ENCODE results near the gene SLC6A6. TPM values are rescaled to one million over a fixed set of nuclear protein-coding genes. Genes with fewer than 3 reads are reported as not detected.

The SLC6A6 gene
- total and polyA plus RNA-seq, 2 experiments from 2014 or later = 30.7 to 58.9 TPM

DNA sequence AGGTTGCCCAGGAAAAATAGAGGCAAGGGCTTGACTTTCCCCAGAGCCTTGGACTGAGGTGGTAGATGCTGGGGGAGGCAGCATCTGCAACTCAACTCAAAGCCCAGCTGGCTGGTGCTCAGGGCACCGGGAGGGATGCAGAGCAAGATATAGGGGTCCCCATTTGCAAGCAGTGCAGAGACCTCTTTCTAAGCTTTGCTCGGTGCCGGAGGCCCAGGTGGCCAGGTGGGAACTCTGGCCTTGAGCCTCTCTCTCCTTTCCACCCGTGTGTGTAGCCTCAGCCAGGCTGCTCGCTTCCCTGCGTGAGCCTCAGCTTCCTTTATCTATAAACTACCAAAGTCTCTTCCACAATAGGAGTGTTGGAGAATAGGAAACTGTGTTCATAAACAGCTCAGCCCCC, 36.5 kb downstream of the SLC6A6 start:
- Histone ChIP-seq H3K4me2 (peak overlapping the region; percentile 37), H3K36me3 (replicated peaks; ENCODE audit: insufficient read depth, low read depth) (no peaks in the 10 kb centered on the region), H3K27ac (no peak overlapping the region), H3K4me3 (no peak overlapping the region), H3K79me2 (peaks cover 88% of the 10 kb centered on the region), H3K9me3 (ENCODE audit: low read depth) (no peaks in the 10 kb centered on the region), H3K9me2 (replicated peaks; ENCODE audit: insufficient read depth) (no peaks in the 10 kb centered on the region), H4K20me1 (ENCODE audit: insufficient read depth, poor library complexity, severe bottlenecking) (peaks cover 48% of the 10 kb centered on the region), H3K27me3 (no peaks in the 10 kb centered on the region), H2AFZ (no peak overlapping the region), H3K4me1 (ENCODE audit: insufficient read depth) (peaks cover 26% of the 10 kb centered on the region)
- no peak for TF ChIP-seq EZH2phosphoT487 (IDR thresholded peaks at IDR 0.05; ENCODE audit: low read depth, severe bottlenecking, unreplicated experiment)
- no peak for TF ChIP-seq CTCF (IDR thresholded peaks at IDR 0.05; ENCODE audit: poor library complexity)
- no peak for TF ChIP-seq EZH2 (IDR thresholded peaks at IDR 0.05; ENCODE audit: borderline replicate concordance)
- WGBS (ENCODE audit: low lambda C conversion rate, missing lambda C conversion rate) = 64% methylated on average over 6 of the region's 6 CpGs
- DNase-seq (ENCODE audit: low spot score) = no peak

DNA sequence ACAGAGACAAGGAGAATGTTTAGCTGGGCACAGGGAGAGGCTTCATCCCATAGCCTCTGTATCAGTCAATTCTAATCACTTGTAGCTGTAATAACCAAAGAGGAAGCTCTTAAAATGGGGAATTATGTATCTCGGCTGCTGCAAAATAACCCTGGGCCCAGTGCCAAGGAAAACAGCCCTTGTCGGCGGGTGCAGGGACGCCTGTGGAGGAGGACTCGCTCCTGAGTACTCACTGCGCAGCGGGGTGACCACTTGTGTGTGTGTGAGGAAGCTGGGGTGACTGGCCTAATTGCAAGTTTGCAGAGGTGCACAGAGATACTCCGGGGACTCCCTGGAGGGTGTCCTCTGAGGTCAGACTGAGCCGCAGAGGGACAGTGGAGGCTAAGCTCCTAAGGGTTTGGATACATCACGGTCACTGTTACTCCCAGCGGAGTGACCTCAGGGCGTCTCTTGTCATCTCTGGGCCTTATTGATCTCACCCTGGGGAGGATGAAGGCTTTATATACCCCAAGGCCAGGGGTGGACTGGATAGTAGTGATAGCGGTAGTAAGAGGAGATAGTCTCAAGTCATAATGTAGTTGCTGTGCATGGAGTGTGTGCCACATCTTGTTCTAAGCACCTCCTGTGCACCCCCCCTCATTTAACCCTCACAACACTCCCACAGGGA, 37.2 kb downstream of the SLC6A6 start:
- TF ChIP-seq EZH2 (IDR thresholded peaks at IDR 0.05; ENCODE audit: borderline replicate concordance) (no peak), EZH2phosphoT487 (IDR thresholded peaks at IDR 0.05; ENCODE audit: low read depth, severe bottlenecking, unreplicated experiment) (no peak), CTCF (IDR thresholded peaks at IDR 0.05; ENCODE audit: poor library complexity) (no peak)
- H3K4me1 ChIP-seq (ENCODE audit: insufficient read depth) = peaks cover 26% of the 10 kb centered on the region
- H3K9me3 ChIP-seq (ENCODE audit: low read depth) = no peaks in the 10 kb centered on the region
- H3K9me2 ChIP-seq (replicated peaks; ENCODE audit: insufficient read depth) = no peaks in the 10 kb centered on the region
- no peak for DNase-seq (ENCODE audit: low spot score)
- H3K36me3 ChIP-seq (replicated peaks; ENCODE audit: insufficient read depth, low read depth) = no peaks in the 10 kb centered on the region
- no peak overlapping the region for H2AFZ ChIP-seq
- peak overlapping the region; percentile 37 for H3K4me2 ChIP-seq
- H3K79me2 ChIP-seq = peaks cover 82% of the 10 kb centered on the region
- H3K27me3 ChIP-seq = no peaks in the 10 kb centered on the region
- no peak overlapping the region for H3K4me3 ChIP-seq
- no peak overlapping the region for H3K27ac ChIP-seq
- 70% methylated on average over 13 of the region's 13 CpGs for WGBS (ENCODE audit: low lambda C conversion rate, missing lambda C conversion rate)
- H4K20me1 ChIP-seq (ENCODE audit: insufficient read depth, poor library complexity, severe bottlenecking) = peaks cover 48% of the 10 kb centered on the region

DNA sequence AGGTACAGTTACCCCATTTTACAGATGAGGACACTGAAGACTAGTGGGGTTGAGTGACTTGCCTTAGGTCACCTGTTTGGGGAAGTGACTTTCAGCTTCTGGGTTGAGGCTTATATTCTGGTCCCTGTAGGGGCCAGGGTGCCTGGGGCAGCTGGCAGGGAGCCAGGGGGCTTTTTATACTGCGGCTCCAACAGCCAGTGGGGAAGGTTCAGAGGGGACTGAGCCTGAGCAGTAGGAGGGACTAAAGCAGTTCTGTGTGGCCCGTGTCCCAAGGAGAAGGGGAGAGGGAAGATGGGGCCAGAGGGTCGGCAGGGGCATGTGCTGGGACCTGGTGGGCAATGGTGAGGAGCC, 37.7 kb downstream of the SLC6A6 start:
- H3K4me1 ChIP-seq (ENCODE audit: insufficient read depth) = peaks cover 26% of the 10 kb centered on the region
- H3K36me3 ChIP-seq (replicated peaks; ENCODE audit: insufficient read depth, low read depth) = no peaks in the 10 kb centered on the region
- DNase-seq (ENCODE audit: low spot score) = no peak
- H3K27ac ChIP-seq = no peak overlapping the region
- no peaks in the 10 kb centered on the region for H3K27me3 ChIP-seq
- H3K4me2 ChIP-seq = no peak overlapping the region
- peaks cover 77% of the 10 kb centered on the region for H3K79me2 ChIP-seq
- H2AFZ ChIP-seq = no peak overlapping the region
- no peak overlapping the region for H3K4me3 ChIP-seq
- H3K9me3 ChIP-seq (ENCODE audit: low read depth) = no peaks in the 10 kb centered on the region
- TF ChIP-seq CTCF (IDR thresholded peaks at IDR 0.05; ENCODE audit: poor library complexity) (no peak), EZH2phosphoT487 (IDR thresholded peaks at IDR 0.05; ENCODE audit: low read depth, severe bottlenecking, unreplicated experiment) (no peak), EZH2 (IDR thresholded peaks at IDR 0.05; ENCODE audit: borderline replicate concordance) (no peak)
- H3K9me2 ChIP-seq (replicated peaks; ENCODE audit: insufficient read depth) = no peaks in the 10 kb centered on the region
- H4K20me1 ChIP-seq (ENCODE audit: insufficient read depth, poor library complexity, severe bottlenecking) = peaks cover 48% of the 10 kb centered on the region
- 78% methylated on average over 3 of the region's 3 CpGs for WGBS (ENCODE audit: low lambda C conversion rate, missing lambda C conversion rate)

Measured in hepatocyte (in vitro differentiated cells).